CD4-positive, alpha-beta T cell treated with Interleukin-6 for 4 hours (primary cell): ENCODE results near the gene MTNR1A.

Source experiments
- DNase-seq: peaks from one replicate; pipeline ENCODE4 v3.0.0-alpha.2; 2020; ENCODE audit warnings: mixed read lengths

Gene MTNR1A

DNA sequence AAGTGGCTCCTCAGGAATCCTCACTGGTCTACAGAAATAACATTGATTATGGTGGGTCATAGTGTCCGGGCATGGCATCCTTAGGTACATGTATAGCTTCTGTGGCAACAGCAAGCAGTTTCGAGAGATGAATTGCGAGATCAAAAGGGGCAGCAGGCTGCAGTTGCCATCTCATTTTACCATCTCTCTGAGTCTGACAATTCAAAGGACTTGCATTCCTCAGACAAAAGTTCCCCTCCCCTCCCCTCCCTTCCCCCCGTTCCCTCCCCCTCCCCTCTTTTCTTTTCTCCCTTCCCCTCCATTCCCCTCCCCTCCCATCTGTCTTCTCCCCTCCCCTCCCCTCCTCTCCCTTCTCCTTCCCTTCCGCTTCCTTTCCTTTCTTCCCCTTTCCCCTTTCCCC, 70.2 kb downstream of the MTNR1A start:
- DNase-seq = no peak

DNA sequence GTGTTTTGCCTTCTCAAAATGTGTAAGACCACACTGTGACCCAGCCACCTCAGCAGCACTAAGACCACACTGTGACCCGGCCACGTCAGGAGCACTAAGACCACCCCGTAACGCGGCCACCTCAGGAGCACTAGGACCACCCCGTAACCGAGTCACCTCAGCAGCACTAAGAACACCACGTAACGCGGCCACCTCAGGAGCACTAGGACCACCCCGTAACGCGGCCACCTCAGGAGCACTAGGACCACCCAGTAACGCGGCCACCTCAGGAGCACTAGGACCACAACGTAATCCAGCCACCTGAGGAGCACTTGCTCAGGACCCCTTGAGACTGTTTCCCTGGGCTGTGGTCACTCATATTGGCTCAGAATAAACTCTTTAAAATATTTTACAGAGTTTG, 71.7 kb downstream of the MTNR1A start:
- DNase-seq = no peak
